Right ventricle myocardium inferior (tissue), 1 donor: Measurements from ENCODE around the gene CYP3A4. TPM values are rescaled to one million over a fixed set of nuclear protein-coding genes. Genes with fewer than 3 reads are reported as not detected.

Source experiments
- total RNA-seq: library from RNA; stranded (reverse); fragmentation: NEBNext Ultra II Directional; extraction: Animal tissue kit (Norgen Biotek cat#: 25700); gene quantifications from one replicate; pipeline ENCODE4 v1.2.1, GENCODE V29; 2021
- donor health status: DM: no; HTN: yes; CAD: no; lungs with severe emphysema.

Gene CYP3A4
- total RNA-seq, 1 donor from 2014 or later = not detected

Other genes starting within 250 kb of the CYP3A4 start
- 6.8 TPM for gene FAM200A, start 232.1 kb downstream of the CYP3A4 start, total RNA-seq
- gene ZNF655, start 225.5 kb downstream of the CYP3A4 start, total RNA-seq = 28.3 TPM
- gene TMEM225B, start 185.9 kb downstream of the CYP3A4 start, total RNA-seq = not detected
- 8.1 TPM for gene ZSCAN25, start 167.2 kb downstream of the CYP3A4 start, total RNA-seq
- gene CYP3A5, start 104.2 kb downstream of the CYP3A4 start, total RNA-seq = not detected
- gene CYP3A7, start 49.0 kb downstream of the CYP3A4 start, total RNA-seq = not detected
- not detected for gene CYP3A43, start 43.8 kb upstream of the CYP3A4 start, total RNA-seq
- not detected for gene OR2AE1, start 92.8 kb upstream of the CYP3A4 start, total RNA-seq
- 6.2 TPM for gene TRIM4, start 135.3 kb upstream of the CYP3A4 start, total RNA-seq
- 0.30 TPM for gene GJC3, start 145.4 kb upstream of the CYP3A4 start, total RNA-seq
- gene AZGP1, start 191.8 kb upstream of the CYP3A4 start, total RNA-seq = 94.1 TPM
- gene ZKSCAN1, start 231.4 kb upstream of the CYP3A4 start, total RNA-seq = 36.1 TPM